MCF 10A (cell line): ENCODE results near the gene PCAT6. TPM values are rescaled to one million over a fixed set of nuclear protein-coding genes. Genes with fewer than 3 reads are reported as not detected.

Source experiments
- BruUV-seq: library from RNA; stranded (reverse); fragments of 400-500 nt; replicated peaks from 2 replicates; lab custom pipeline; 2021; lab: Mats Ljungman, UMichigan
- CTCF ChIA-PET: fragments of 300-600 bp; sonication (Branson Sonifier 250); formaldehyde crosslinking; extraction: SDS; loops from one replicate; lab custom pipeline; 2021; ENCODE audit warnings: antibody characterized with exemption, inconsistent platforms; lab: Yijun Ruan, JAX
- POLR2A ChIA-PET: fragments of 300-600, 350-650 bp; sonication (Branson Sonifier 250); formaldehyde crosslinking; extraction: SDS; loops from one replicate; lab custom pipeline; 2020; ENCODE audit warnings: antibody characterized with exemption, inconsistent platforms; lab: Yijun Ruan, JAX
- DNase-seq: peaks from one replicate; pipeline ENCODE4 v3.0.0-alpha.2; 2018; ENCODE audit not compliant: unreplicated experiment
- H3K27ac Mint-ChIP-seq: one replicate; pipeline ENCODE4 v1.8.0; 2022; ENCODE audit warnings: mild to moderate bottlenecking, low read depth, mixed read lengths; ENCODE audit not compliant: unreplicated experiment
- H3K27me3 Mint-ChIP-seq: one replicate; pipeline ENCODE4 v1.8.0; 2022; ENCODE audit warnings: mixed read lengths; ENCODE audit not compliant: insufficient read depth, unreplicated experiment
- H3K36me3 Mint-ChIP-seq: one replicate; pipeline ENCODE4 v1.8.0; 2022; ENCODE audit warnings: mild to moderate bottlenecking, moderate library complexity, mixed read lengths; ENCODE audit not compliant: insufficient read depth, unreplicated experiment
- H3K4me1 Mint-ChIP-seq: one replicate; pipeline ENCODE4 v1.8.0; 2022; ENCODE audit warnings: mixed read lengths; ENCODE audit not compliant: insufficient read depth, unreplicated experiment
- H3K4me3 Mint-ChIP-seq: one replicate; pipeline ENCODE4 v1.8.0; 2022; ENCODE audit warnings: mild to moderate bottlenecking, moderate library complexity, mixed read lengths; ENCODE audit not compliant: unreplicated experiment
- H3K9me3 Mint-ChIP-seq: one replicate; pipeline ENCODE4 v1.8.0; 2022; ENCODE audit warnings: mixed read lengths; ENCODE audit not compliant: unreplicated experiment
- intact Hi-C: fragments of 100-400 bp; cut with micrococcal nuclease; formaldehyde crosslinking; loops from 2 replicates; pipeline ENCODE4 v1.14.1; 2022
- total RNA-seq: library from RNA; stranded (reverse); gene quantifications from 2 replicates; pipeline ENCODE4 v1.2.3, GENCODE V29; 2022
- TF ChIP-seq, protein P1 (sequence below): fragments of 200-600 bp; IDR thresholded peaks from one replicate; pipeline ENCODE4 v1.8.0; 2022; ENCODE audit warnings: antibody characterized with exemption, mild to moderate bottlenecking; ENCODE audit not compliant: unreplicated experiment

Gene PCAT6
- total RNA-seq, 1 experiment from 2014 or later: 3.2 TPM

DNA sequence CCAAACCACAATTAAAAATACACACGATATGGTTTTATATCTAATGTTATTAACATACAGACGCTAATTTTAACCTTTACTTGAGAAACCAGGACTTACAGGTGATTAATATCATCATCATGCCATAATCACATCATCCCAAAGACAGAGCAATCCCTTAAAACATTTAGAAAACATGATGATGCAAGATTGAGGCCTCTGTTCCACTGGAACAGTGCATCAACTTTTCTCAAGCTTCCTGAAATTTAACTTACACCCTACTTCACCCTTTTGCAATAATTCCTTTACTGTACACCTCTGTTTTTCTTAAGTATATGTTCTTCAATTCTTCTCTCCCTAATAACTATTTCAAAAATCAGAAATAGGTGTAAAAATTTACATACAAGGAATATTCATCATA is 40.6 kb upstream of the PCAT6 start:
- Mint-ChIP-seq H3K9me3 (no peaks in the 10 kb centered on the region), H3K27ac (no peak overlapping the region), H3K4me3 (no peak overlapping the region), H3K4me1 (peaks cover 9% of the 10 kb centered on the region), H3K27me3 (no peaks in the 10 kb centered on the region), H3K36me3 (peaks cover 98% of the 10 kb centered on the region)
- intact Hi-C loops: no loop called here
- no peak for DNase-seq
- ChIA-PET POLR2A (interaction anchor here (0.7 to 0.8 kb wide), 2 partner anchors 8 to 99 kb away, joined by 3 read pairs; no protein-coding TSS in a partner anchor), CTCF (interaction anchor here (0.6 kb wide), 2 partner anchors 91 to 165 kb away, joined by 3 to 4 read pairs; no protein-coding TSS in a partner anchor)
- TF ChIP-seq, protein P1, sequence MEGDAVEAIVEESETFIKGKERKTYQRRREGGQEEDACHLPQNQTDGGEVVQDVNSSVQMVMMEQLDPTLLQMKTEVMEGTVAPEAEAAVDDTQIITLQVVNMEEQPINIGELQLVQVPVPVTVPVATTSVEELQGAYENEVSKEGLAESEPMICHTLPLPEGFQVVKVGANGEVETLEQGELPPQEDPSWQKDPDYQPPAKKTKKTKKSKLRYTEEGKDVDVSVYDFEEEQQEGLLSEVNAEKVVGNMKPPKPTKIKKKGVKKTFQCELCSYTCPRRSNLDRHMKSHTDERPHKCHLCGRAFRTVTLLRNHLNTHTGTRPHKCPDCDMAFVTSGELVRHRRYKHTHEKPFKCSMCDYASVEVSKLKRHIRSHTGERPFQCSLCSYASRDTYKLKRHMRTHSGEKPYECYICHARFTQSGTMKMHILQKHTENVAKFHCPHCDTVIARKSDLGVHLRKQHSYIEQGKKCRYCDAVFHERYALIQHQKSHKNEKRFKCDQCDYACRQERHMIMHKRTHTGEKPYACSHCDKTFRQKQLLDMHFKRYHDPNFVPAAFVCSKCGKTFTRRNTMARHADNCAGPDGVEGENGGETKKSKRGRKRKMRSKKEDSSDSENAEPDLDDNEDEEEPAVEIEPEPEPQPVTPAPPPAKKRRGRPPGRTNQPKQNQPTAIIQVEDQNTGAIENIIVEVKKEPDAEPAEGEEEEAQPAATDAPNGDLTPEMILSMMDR: no peak
- BruUV-seq: no TSS peak

DNA sequence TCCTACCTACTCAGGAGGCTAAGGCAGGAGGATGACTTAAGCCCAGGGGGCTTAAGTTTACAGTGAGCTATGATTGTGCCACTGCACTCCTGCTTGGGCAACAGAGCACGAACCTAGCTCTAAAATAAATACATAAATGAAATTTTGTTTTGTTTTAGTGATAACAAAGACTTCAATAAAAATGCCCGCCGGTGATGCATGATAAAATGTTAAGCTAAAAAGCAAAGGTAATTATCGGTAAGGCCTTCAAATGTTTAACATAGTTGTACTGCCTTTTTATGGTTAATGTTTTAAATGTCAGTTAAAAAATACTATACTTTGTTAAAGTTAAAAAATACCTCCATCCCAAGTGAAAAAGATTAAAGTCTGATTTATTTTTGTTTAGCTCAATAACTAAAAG is 29.6 kb upstream of the PCAT6 start:
- POLR2A ChIA-PET: interaction anchor here (0.7 to 5.2 kb wide), 10 partner anchors 9 to 225 kb away, joined by 3 to 39 read pairs (median 5); partner anchors contain the start of genes KDM5B, PCAT6 and TMEM183A
- H3K27me3 Mint-ChIP-seq: no peaks in the 10 kb centered on the region
- H3K36me3 Mint-ChIP-seq: peaks cover 35% of the 10 kb centered on the region
- H3K4me3 Mint-ChIP-seq: no peak overlapping the region
- TF ChIP-seq, protein P1: no peak
- BruUV-seq: no TSS peak
- CTCF ChIA-PET: interaction anchor here (0.8 to 2.0 kb wide), 8 partner anchors 11 to 218 kb away, joined by 3 to 9 read pairs (median 4); no protein-coding TSS in a partner anchor
- intact Hi-C loops: no loop called here
- H3K9me3 Mint-ChIP-seq: no peaks in the 10 kb centered on the region
- no peak overlapping the region for H3K27ac Mint-ChIP-seq
- no peak for DNase-seq
- peaks cover 6% of the 10 kb centered on the region for H3K4me1 Mint-ChIP-seq

DNA sequence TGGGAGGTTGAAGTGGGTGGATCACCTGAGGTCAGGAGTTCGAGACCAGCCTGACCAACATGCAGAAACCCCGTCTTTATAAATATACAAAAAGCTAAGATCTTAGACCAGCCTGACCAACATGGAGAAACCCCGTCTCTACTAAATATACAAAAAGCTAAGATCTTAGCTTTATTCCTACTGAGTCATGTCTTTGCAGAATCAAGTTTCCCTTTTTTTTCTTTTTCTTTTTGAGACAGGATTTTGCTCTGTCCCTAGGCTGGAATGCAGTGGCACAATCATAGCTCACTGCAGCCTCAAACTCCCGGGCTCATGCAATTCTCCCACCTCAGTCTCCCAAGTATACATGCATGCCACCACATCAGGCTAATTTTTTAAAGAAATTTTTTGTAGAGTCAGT is 23.9 kb upstream of the PCAT6 start:
- intact Hi-C loops: no loop called here
- no TSS peak for BruUV-seq
- Mint-ChIP-seq H3K9me3 (no peaks in the 10 kb centered on the region), H3K27me3 (no peaks in the 10 kb centered on the region), H3K36me3 (peaks cover 9% of the 10 kb centered on the region), H3K4me3 (no peak overlapping the region), H3K4me1 (peaks cover 6% of the 10 kb centered on the region), H3K27ac (no peak overlapping the region)
- TF ChIP-seq, protein P1: no peak
- ChIA-PET CTCF (interaction anchor here (0.7 to 1.1 kb wide), 2 partner anchors 8 to 68 kb away, joined by 3 to 4 read pairs; no protein-coding TSS in a partner anchor), POLR2A (interaction anchor here (0.6 to 1.9 kb wide), 4 partner anchors 14 to 24 kb away, joined by 4 to 7 read pairs (median 4); partner anchors contain the start of genes KDM5B and PCAT6)
- no peak for DNase-seq

DNA sequence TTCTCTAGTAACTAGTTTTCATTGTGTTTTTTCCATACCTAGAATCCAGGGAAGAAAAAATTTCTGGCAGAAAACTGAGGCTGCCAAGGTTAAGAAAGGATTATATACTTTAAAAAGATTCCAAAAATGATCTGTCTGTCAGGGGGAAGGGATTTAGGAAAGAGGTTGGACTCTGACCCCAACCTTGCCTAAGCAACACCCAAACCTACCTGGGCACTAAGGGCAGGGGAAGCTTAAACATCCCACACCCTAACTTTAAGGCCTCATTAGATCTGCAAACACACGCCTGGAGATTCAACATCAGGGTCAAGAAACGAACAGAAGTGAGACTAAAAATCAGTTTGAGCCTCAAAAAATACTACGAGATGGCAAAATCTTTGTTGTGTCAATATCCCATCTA is 22.0 kb upstream of the PCAT6 start:
- Mint-ChIP-seq H3K27me3 (no peaks in the 10 kb centered on the region), H3K4me1 (peaks cover 6% of the 10 kb centered on the region), H3K4me3 (no peak overlapping the region), H3K27ac (peak overlapping the region; percentile 21), H3K9me3 (no peaks in the 10 kb centered on the region), H3K36me3 (peaks cover 2% of the 10 kb centered on the region)
- ChIA-PET CTCF (interaction anchor here (0.6 to 1.2 kb wide), 4 partner anchors 12 to 458 kb away, joined by 3 to 5 read pairs (median 4); no protein-coding TSS in a partner anchor), POLR2A (no interaction called here)
- BruUV-seq: no TSS peak
- TF ChIP-seq, protein P1: no peak
- DNase-seq: no peak
- intact Hi-C loops: no loop called here
